ENCODE data around the gene PLCL1.

PLCL1 gene

DNA sequence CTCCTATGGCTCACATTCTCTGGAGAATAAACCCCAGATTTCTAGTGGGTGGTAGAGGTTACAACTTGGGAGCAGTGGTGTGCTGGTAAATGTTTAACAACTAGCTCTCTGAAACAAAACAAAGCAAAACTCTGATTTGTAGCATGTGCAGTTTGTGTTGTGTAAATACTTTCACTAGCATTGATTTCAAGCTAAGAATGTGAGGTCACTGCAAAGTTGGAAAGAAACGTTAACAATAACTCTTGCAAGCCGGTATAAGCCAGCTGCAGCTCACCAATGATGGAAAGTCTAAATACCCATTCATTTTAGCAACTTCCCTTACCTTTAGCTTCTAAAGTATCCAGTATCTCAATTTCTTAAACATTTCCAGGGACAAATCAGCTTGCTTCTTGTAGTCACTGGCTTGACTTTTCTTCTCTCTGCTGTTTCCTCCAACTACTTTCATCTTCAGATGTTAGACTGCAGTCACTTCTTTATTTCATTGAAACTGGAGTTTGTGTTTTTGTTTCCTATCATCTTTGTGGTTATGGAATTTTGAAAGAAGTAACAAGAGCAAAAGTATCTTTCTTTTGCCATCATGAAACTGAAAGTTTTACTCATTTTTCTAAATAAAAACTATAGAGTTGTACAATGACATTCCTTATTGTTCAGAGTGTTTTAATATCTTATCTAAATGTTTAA, 140.2 kb downstream of the PLCL1 start:
- H3K27me3 ChIP-seq (ENCODE audit: low read depth, low read length) = no peaks in the 10 kb centered on the region
- H3K9me3 ChIP-seq (ENCODE audit: control insufficient read depth in 1 of 2, low read length in 2 of 2) = no peaks in the 10 kb centered on the region
- no peak overlapping the region for H3K27ac ChIP-seq (ENCODE audit: low read length)
- H3K4me1 ChIP-seq (ENCODE audit: control insufficient read depth in 1 of 2, insufficient read depth in 2 of 2, low read length in 2 of 2) = no peaks in the 10 kb centered on the region
- H3K4me3 ChIP-seq (ENCODE audit: low read depth in 1 of 2, low read length in 2 of 2) = no peak overlapping the region
- no peaks in the 10 kb centered on the region for H3K36me3 ChIP-seq (ENCODE audit: control insufficient read depth in 1 of 2, insufficient read depth in 2 of 2, low read length in 2 of 2)

DNA sequence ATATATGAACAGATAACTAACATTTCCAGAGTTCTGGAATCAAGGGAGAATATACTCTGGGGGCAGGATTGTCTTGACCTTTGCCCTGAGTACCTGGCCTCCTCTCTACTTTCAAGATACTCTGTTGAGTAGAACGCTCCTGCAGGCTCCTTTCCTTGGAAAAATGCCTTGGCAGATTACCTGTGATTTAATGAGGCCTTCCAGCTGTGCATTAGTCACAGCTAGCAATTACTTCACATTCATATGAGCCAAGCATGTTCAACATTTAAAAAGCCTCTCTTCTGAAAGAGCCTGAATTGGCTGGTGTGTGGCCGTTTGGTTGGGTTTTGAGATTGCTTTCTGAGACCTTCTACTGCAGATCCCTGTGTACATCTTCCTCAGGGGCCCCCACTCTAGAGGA, 142.2 kb downstream of the PLCL1 start:
- Histone ChIP-seq H3K36me3 (ENCODE audit: control insufficient read depth in 1 of 2, insufficient read depth in 2 of 2, low read length in 2 of 2) (no peaks in the 10 kb centered on the region), H3K27me3 (ENCODE audit: low read depth, low read length) (no peaks in the 10 kb centered on the region), H3K9me3 (ENCODE audit: control insufficient read depth in 1 of 2, low read length in 2 of 2) (no peaks in the 10 kb centered on the region), H3K4me3 (ENCODE audit: low read depth in 1 of 2, low read length in 2 of 2) (no peak overlapping the region), H3K27ac (ENCODE audit: low read length) (no peak overlapping the region), H3K4me1 (ENCODE audit: control insufficient read depth in 1 of 2, insufficient read depth in 2 of 2, low read length in 2 of 2) (no peaks in the 10 kb centered on the region)

DNA sequence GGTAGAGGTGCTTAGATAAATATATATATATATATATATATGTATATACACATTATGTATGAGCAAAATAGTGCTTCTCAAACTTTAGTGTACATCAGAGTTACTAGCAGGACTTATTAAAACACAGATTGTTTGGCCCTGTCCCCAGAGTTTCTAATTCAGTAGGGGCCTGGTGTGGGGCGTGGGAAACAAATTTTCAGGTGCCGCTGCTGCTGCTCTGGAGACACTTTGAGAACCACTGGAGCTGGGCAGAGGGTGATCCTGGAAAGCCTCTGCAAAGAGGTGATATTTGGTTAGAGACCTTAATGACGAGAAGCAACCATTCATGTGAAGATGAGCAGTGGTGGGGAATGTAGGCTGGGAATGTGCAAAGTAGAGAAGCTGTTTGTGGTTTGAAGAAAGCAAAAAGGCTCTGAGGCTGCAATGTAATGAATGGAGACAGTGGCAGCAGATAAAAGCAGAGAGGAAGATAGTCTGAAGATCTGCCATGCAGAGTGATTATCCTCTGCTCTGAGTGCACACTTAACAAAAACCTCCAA, 142.9 kb downstream of the PLCL1 start:
- Histone ChIP-seq H3K4me3 (ENCODE audit: low read depth in 1 of 2, low read length in 2 of 2) (no peak overlapping the region), H3K27ac (ENCODE audit: low read length) (no peak overlapping the region), H3K4me1 (ENCODE audit: control insufficient read depth in 1 of 2, insufficient read depth in 2 of 2, low read length in 2 of 2) (no peaks in the 10 kb centered on the region), H3K9me3 (ENCODE audit: control insufficient read depth in 1 of 2, low read length in 2 of 2) (no peaks in the 10 kb centered on the region), H3K36me3 (ENCODE audit: control insufficient read depth in 1 of 2, insufficient read depth in 2 of 2, low read length in 2 of 2) (no peaks in the 10 kb centered on the region), H3K27me3 (ENCODE audit: low read depth, low read length) (no peaks in the 10 kb centered on the region)

DNA sequence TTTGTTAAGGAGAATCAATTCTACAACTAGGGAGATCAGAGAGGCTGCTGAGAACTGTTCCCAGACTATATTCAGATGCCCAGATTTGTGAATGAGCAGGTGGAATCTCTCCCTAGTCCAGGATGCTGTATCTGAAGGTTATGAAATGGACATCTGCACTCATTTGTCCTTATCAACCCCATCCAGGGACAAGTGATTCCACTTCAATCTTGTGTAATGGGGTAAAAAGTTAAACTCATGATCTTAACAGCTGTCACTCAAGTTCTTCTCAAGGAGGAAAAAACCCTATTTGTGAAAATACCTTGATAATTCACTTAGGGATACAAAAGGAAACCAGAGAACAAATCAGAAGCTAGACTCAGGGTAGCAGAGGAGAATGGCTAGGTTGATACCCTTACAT, 144.8 kb downstream of the PLCL1 start:
- Histone ChIP-seq H3K9me3 (ENCODE audit: control insufficient read depth in 1 of 2, low read length in 2 of 2) (no peaks in the 10 kb centered on the region), H3K27ac (ENCODE audit: low read length) (no peak overlapping the region), H3K4me1 (ENCODE audit: control insufficient read depth in 1 of 2, insufficient read depth in 2 of 2, low read length in 2 of 2) (no peaks in the 10 kb centered on the region), H3K4me3 (ENCODE audit: low read depth in 1 of 2, low read length in 2 of 2) (no peak overlapping the region), H3K36me3 (ENCODE audit: control insufficient read depth in 1 of 2, insufficient read depth in 2 of 2, low read length in 2 of 2) (no peaks in the 10 kb centered on the region), H3K27me3 (ENCODE audit: low read depth, low read length) (no peaks in the 10 kb centered on the region)

DNA sequence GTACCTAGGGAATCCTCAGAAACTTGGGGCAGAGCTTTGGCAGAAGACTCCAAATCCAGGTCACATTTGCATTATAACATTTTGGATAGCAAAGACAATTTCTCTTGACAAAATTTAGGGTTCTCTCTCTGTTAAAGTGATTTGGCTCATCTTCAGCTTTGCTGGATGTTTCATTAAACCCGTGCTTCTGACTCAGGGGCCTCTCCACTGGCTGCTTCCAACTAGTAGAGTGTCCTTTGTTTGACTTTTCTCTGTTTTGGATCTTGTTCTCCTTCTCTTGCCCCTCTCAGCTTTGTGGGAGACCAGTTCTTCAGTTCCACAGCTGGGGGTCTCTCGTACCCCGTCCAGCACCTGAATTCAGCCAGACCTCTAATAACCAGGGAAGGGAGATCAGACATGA, 145.6 kb downstream of the PLCL1 start:
- Histone ChIP-seq H3K27ac (ENCODE audit: low read length) (no peak overlapping the region), H3K27me3 (ENCODE audit: low read depth, low read length) (no peaks in the 10 kb centered on the region), H3K9me3 (ENCODE audit: control insufficient read depth in 1 of 2, low read length in 2 of 2) (no peaks in the 10 kb centered on the region), H3K36me3 (ENCODE audit: control insufficient read depth in 1 of 2, insufficient read depth in 2 of 2, low read length in 2 of 2) (no peaks in the 10 kb centered on the region), H3K4me1 (ENCODE audit: control insufficient read depth in 1 of 2, insufficient read depth in 2 of 2, low read length in 2 of 2) (no peaks in the 10 kb centered on the region), H3K4me3 (ENCODE audit: low read depth in 1 of 2, low read length in 2 of 2) (no peak overlapping the region)

DNA sequence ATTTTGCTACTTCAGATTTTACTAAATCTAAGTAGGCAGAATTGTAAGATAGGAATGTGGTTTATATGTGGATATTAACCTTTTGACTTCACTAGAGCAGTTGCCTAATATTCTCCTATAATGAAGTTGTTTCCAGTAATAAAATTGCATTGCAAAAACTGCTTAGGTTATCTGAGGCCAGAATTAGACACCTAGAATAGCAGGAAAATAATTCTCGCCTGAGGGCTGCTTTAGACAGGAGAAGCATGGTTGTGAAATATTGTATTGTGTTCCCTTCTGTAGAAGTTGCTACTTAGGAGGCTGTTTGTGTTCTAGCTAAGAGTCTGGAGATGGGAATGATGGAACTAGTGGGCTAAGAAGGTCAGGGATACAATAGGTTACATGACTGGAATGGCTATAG, 146.3 kb downstream of the PLCL1 start:
- Histone ChIP-seq H3K4me1 (ENCODE audit: control insufficient read depth in 1 of 2, insufficient read depth in 2 of 2, low read length in 2 of 2) (no peaks in the 10 kb centered on the region), H3K27ac (ENCODE audit: low read length) (no peak overlapping the region), H3K36me3 (ENCODE audit: control insufficient read depth in 1 of 2, insufficient read depth in 2 of 2, low read length in 2 of 2) (no peaks in the 10 kb centered on the region), H3K27me3 (ENCODE audit: low read depth, low read length) (no peaks in the 10 kb centered on the region), H3K9me3 (ENCODE audit: control insufficient read depth in 1 of 2, low read length in 2 of 2) (no peaks in the 10 kb centered on the region), H3K4me3 (ENCODE audit: low read depth in 1 of 2, low read length in 2 of 2) (no peak overlapping the region)

DNA sequence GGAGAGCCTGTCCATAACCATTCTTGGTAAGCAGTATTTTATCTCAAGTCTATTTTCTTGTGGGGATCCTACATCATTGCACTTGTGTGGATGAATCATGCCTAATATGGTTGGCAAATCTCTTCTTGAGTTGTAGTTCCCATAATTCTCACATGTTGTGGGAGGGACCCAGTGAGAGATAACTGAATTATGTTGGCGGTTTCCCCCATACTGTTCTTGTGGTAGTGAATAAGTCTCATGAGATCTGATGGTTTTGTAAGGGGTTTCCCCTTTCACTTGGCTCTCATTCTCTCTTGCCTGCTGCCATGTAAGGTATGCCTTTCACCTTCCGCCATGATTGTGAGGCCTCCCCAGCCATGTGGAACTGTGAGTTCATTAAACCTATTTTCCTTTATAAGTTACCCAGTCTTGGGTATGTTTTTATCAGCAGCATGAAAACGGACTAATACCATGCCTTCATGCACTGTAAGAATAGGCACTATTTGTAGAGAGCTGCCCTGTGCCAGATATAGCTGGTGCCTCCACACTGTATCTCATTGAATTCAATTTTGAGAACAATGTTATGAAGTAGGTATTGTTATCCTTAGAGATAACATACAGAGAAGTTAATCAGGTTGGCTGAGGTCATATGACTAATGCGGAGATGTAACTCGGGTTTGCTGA, 148.3 kb downstream of the PLCL1 start:
- Histone ChIP-seq H3K27ac (ENCODE audit: low read length) (no peak overlapping the region), H3K4me1 (ENCODE audit: control insufficient read depth in 1 of 2, insufficient read depth in 2 of 2, low read length in 2 of 2) (no peaks in the 10 kb centered on the region), H3K4me3 (ENCODE audit: low read depth in 1 of 2, low read length in 2 of 2) (no peak overlapping the region), H3K27me3 (ENCODE audit: low read depth, low read length) (no peaks in the 10 kb centered on the region), H3K9me3 (ENCODE audit: control insufficient read depth in 1 of 2, low read length in 2 of 2) (no peaks in the 10 kb centered on the region), H3K36me3 (ENCODE audit: control insufficient read depth in 1 of 2, insufficient read depth in 2 of 2, low read length in 2 of 2) (no peaks in the 10 kb centered on the region)

DNA sequence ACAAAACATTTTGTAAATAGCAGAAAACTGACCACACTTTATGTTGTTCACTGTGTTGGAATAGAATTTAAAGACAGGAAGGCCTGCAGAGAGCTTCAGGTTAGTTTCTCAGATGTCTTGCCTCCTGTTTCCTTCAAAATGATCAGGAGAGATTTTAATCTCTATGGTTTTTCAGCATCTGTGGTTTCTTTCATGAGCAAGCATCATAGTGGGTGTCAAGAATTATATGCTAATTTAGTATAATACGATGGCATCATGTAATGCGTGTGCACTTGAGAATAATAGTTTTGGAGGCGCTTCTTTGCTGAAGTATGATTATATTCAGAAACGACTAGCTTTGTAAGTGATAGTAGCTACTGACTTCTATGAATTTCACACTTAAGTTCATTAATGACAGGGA, 149.9 kb downstream of the PLCL1 start:
- Histone ChIP-seq H3K36me3 (ENCODE audit: control insufficient read depth in 1 of 2, insufficient read depth in 2 of 2, low read length in 2 of 2) (no peaks in the 10 kb centered on the region), H3K27ac (ENCODE audit: low read length) (no peak overlapping the region), H3K4me3 (ENCODE audit: low read depth in 1 of 2, low read length in 2 of 2) (no peak overlapping the region), H3K4me1 (ENCODE audit: control insufficient read depth in 1 of 2, insufficient read depth in 2 of 2, low read length in 2 of 2) (no peaks in the 10 kb centered on the region), H3K27me3 (ENCODE audit: low read depth, low read length) (no peaks in the 10 kb centered on the region), H3K9me3 (ENCODE audit: control insufficient read depth in 1 of 2, low read length in 2 of 2) (no peaks in the 10 kb centered on the region)

DNA sequence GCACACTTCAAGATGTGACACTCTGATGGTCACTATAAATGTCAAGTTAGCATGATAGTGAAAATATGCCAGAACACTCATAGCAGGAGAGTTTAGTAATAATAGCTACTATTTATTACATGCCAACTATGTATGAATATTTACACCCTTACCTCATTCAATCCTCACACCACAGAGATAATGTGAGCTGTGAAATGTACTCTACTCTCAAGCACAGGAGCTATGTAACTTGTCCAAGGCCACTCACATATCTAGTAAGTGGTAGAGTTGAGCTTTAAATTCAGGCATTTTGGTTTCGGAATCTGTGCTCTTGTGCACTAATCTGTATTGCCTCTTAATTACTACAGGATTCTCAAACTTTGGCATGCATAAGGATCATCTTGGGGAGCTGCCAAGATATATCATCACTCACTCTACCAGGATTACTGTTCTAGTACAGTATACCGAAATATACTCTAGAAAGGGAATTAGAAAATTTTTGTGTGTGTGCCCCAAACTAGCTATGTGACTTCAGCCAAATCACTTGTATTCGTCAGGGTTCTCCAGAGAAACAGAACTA, 154.3 kb downstream of the PLCL1 start:
- H3K27me3 ChIP-seq (ENCODE audit: low read depth, low read length) = no peaks in the 10 kb centered on the region
- no peak overlapping the region for H3K4me3 ChIP-seq (ENCODE audit: low read depth in 1 of 2, low read length in 2 of 2)
- no peak overlapping the region for H3K27ac ChIP-seq (ENCODE audit: low read length)
- no peaks in the 10 kb centered on the region for H3K9me3 ChIP-seq (ENCODE audit: control insufficient read depth in 1 of 2, low read length in 2 of 2)
- H3K36me3 ChIP-seq (ENCODE audit: control insufficient read depth in 1 of 2, insufficient read depth in 2 of 2, low read length in 2 of 2) = no peaks in the 10 kb centered on the region
- peaks cover 0 to 3% of the 10 kb centered on the region in 2 donors for H3K4me1 ChIP-seq (ENCODE audit: control insufficient read depth in 1 of 2, insufficient read depth in 2 of 2, low read length in 2 of 2)

DNA sequence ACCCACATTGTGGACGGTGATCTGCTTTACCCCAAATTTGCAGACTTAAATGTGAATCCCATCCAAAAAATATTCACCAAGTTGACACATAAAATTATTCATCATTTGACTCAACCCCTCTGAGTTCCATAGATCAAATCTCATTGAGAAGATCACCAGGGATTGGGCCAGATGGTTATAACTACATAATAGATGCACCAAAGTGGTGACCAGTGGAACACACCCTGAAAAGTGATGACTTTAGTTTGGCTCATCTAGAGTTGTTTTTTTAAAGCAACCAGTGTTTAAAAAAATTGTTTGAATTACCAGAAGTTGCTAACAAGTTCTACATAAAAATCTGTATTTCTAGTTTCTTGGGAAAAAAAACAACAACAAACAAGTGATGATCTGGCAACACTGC, 155.0 kb downstream of the PLCL1 start:
- H3K9me3 ChIP-seq (ENCODE audit: control insufficient read depth in 1 of 2, low read length in 2 of 2) = peaks cover 0 to 4% of the 10 kb centered on the region in 2 donors
- H3K4me1 ChIP-seq (ENCODE audit: control insufficient read depth in 1 of 2, insufficient read depth in 2 of 2, low read length in 2 of 2) = peaks cover 0 to 3% of the 10 kb centered on the region in 2 donors
- no peak overlapping the region for H3K4me3 ChIP-seq (ENCODE audit: low read depth in 1 of 2, low read length in 2 of 2)
- H3K27me3 ChIP-seq (ENCODE audit: low read depth, low read length) = no peaks in the 10 kb centered on the region
- no peaks in the 10 kb centered on the region for H3K36me3 ChIP-seq (ENCODE audit: control insufficient read depth in 1 of 2, insufficient read depth in 2 of 2, low read length in 2 of 2)
- H3K27ac ChIP-seq (ENCODE audit: low read length) = no peak overlapping the region

DNA sequence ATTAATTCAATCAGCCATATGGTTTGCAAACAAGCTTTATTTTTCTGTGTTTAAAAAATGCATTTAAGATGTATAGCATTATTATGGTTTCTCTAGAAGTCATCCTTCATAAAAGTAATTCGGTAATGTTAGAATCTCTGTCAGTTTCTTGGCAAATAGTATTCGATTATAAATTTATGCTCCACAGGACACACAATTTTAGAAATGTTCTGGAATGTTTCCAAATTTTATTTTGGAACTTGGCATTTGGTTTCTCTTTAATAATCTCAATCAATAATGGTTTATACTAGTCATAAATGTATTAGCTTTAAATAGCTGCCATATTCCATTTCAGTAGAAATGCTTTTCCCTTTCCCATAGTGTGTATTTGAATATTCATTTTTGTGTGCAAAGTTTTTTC, 156.4 kb downstream of the PLCL1 start:
- Histone ChIP-seq H3K4me1 (ENCODE audit: control insufficient read depth in 1 of 2, insufficient read depth in 2 of 2, low read length in 2 of 2) (peaks cover 0 to 3% of the 10 kb centered on the region in 2 donors), H3K27ac (ENCODE audit: low read length) (no peak overlapping the region), H3K27me3 (ENCODE audit: low read depth, low read length) (no peaks in the 10 kb centered on the region), H3K9me3 (ENCODE audit: control insufficient read depth in 1 of 2, low read length in 2 of 2) (peaks cover 0 to 6% of the 10 kb centered on the region in 2 donors), H3K4me3 (ENCODE audit: low read depth in 1 of 2, low read length in 2 of 2) (no peak overlapping the region), H3K36me3 (ENCODE audit: control insufficient read depth in 1 of 2, insufficient read depth in 2 of 2, low read length in 2 of 2) (no peaks in the 10 kb centered on the region)
